A673 (cell line): ENCODE data around the gene ATRNL1.
"Not testable (repeated sequence)": the region's sequence is repeated elsewhere in the genome, so short reads cannot be mapped to it uniquely, and the experiment has no call there.

Experiments used
- CTCF ChIP-seq: fragments of 300-800, 200-600 bp; sonication (generic); conservative IDR thresholded peaks from 2 replicates; pipeline ENCODE4 v1.5.1; 2017; ENCODE audit warnings: low read depth, mild to moderate bottlenecking, antibody characterized with exemption, low read length, moderate library complexity, mixed read lengths
- EZH2 ChIP-seq: fragments of 200-600 bp; sonication (generic); IDR thresholded peaks from 2 replicates; pipeline ENCODE4 v1.6.1; 2017; ENCODE audit warnings: borderline replicate concordance, low read depth, mild to moderate bottlenecking, mixed read lengths, antibody characterized with exemption, low read length; ENCODE audit not compliant: poor library complexity, severe bottlenecking

- TF ChIP-seq CTCF, EZH2: not testable (repeated sequence)
These were observed 114.1 kb downstream of the ATRNL1 start for GRCh38 chr10:115207276-115207675.
